Endothelial cell (in vitro differentiated cells): ENCODE results near the gene SCO1. TPM values are rescaled to one million over a fixed set of nuclear protein-coding genes. Genes with fewer than 3 reads are reported as not detected.
"Not testable (repeated sequence)": the region's sequence is repeated elsewhere in the genome, so short reads cannot be mapped to it uniquely, and the experiment has no call there.

Experiments
- DNase-seq: peaks from one replicate; pipeline ENCODE4 v3.0.0; 2021; ENCODE audit warnings: low spot score
- H3K27ac Mint-ChIP-seq: one replicate; pipeline ENCODE4 v1.8.0; 2021; ENCODE audit warnings: mixed read lengths, inconsistent platforms; ENCODE audit not compliant: unreplicated experiment
- H3K27me3 Mint-ChIP-seq: one replicate; pipeline ENCODE4 v1.8.0; 2021; ENCODE audit warnings: mild to moderate bottlenecking, moderate library complexity, mixed read lengths, inconsistent platforms; ENCODE audit not compliant: unreplicated experiment
- H3K36me3 Mint-ChIP-seq: one replicate; pipeline ENCODE4 v1.8.0; 2021; ENCODE audit warnings: mild to moderate bottlenecking, low read depth, mixed read lengths, inconsistent platforms; ENCODE audit not compliant: unreplicated experiment
- H3K4me1 Mint-ChIP-seq: one replicate; pipeline ENCODE4 v1.8.0; 2021; ENCODE audit warnings: mild to moderate bottlenecking, mixed read lengths, inconsistent platforms; ENCODE audit not compliant: unreplicated experiment
- H3K4me3 Mint-ChIP-seq: one replicate; pipeline ENCODE4 v1.8.0; 2021; ENCODE audit warnings: mild to moderate bottlenecking, mixed read lengths, inconsistent platforms; ENCODE audit not compliant: unreplicated experiment
- H3K9me3 Mint-ChIP-seq: one replicate; pipeline ENCODE4 v1.8.0; 2021; ENCODE audit warnings: mixed read lengths, inconsistent platforms; ENCODE audit not compliant: unreplicated experiment
- total RNA-seq: library from RNA; stranded (reverse); fragmentation: NEBNext Ultra II Directional; extraction: Animal tissue kit (Norgen Biotek cat#: 25700); gene quantifications from one replicate; pipeline ENCODE4 v1.2.1, GENCODE V29; 2021; ENCODE audit not compliant: unreplicated experiment
- TF ChIP-seq, protein P1 (sequence below): fragments of 200-600 bp; sonication (generic); IDR thresholded peaks from one replicate; pipeline ENCODE4 v1.5.0; 2021; ENCODE audit warnings: antibody characterized with exemption; ENCODE audit not compliant: unreplicated experiment

Gene SCO1
- total RNA-seq, 1 donor from 2014 or later: 24.0 TPM

DNA sequence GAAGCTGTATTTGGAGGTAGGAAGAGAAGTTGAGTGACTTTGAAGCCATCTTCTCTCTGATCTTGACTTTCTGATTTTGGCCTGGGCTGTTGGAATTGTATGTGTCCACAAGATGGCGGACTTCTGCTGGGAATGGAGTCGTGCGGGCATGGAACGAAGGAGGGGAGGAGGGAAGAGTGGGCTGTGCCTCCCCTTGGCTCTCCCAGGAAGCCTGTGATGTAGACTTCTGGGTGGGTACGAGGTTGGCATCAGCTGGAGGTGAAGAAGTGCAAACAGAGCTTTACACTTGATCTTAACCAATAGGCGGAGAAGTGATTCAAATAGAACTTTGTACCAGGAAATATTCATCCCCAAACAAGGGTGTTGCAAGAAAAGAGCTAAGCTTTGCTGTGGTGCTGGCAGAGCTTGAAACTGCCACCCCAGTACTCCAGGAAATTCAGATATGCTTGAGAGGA lies 39.9 kb upstream of the SCO1 start:
- H3K27me3 Mint-ChIP-seq: no peaks in the 10 kb centered on the region

DNA sequence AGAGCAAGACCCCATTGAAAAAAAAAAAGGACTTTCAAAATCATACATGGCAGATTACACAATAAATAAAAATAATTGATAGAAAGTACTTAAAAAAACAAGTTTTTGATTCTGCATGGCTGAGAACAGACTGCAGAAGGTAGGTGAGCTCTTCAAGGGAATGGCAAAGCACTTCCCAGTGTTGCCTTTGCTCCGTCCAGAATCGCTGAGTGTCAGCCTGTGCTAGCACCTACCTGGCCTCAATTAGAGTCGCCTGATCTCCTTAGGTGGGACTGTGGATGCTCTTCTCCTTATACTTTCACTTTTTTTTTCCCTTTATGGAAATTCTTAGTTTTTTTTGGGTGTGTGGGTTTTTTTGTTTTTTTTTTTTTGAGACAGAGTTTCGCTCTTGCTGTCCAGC lies 38.5 kb upstream of the SCO1 start:
- Mint-ChIP-seq H3K9me3 (no peaks in the 10 kb centered on the region), H3K4me1 (no peaks in the 10 kb centered on the region), H3K27me3 (no peaks in the 10 kb centered on the region), H3K4me3 (no peak overlapping the region), H3K36me3 (no peaks in the 10 kb centered on the region), H3K27ac (no peak overlapping the region)
- TF ChIP-seq, protein P1, sequence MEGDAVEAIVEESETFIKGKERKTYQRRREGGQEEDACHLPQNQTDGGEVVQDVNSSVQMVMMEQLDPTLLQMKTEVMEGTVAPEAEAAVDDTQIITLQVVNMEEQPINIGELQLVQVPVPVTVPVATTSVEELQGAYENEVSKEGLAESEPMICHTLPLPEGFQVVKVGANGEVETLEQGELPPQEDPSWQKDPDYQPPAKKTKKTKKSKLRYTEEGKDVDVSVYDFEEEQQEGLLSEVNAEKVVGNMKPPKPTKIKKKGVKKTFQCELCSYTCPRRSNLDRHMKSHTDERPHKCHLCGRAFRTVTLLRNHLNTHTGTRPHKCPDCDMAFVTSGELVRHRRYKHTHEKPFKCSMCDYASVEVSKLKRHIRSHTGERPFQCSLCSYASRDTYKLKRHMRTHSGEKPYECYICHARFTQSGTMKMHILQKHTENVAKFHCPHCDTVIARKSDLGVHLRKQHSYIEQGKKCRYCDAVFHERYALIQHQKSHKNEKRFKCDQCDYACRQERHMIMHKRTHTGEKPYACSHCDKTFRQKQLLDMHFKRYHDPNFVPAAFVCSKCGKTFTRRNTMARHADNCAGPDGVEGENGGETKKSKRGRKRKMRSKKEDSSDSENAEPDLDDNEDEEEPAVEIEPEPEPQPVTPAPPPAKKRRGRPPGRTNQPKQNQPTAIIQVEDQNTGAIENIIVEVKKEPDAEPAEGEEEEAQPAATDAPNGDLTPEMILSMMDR: no peak
- no peak for DNase-seq

More for the DNA sequence above, 39.9 kb upstream of the SCO1 start:
- no peak overlapping the region for H3K27ac Mint-ChIP-seq
- H3K4me3 Mint-ChIP-seq: no peak overlapping the region
- H3K4me1 Mint-ChIP-seq: no peaks in the 10 kb centered on the region
- H3K36me3 Mint-ChIP-seq: no peaks in the 10 kb centered on the region
- TF ChIP-seq, protein P1: peak; percentile 68
- DNase-seq: peak; percentile 61
- H3K9me3 Mint-ChIP-seq: no peaks in the 10 kb centered on the region

DNA sequence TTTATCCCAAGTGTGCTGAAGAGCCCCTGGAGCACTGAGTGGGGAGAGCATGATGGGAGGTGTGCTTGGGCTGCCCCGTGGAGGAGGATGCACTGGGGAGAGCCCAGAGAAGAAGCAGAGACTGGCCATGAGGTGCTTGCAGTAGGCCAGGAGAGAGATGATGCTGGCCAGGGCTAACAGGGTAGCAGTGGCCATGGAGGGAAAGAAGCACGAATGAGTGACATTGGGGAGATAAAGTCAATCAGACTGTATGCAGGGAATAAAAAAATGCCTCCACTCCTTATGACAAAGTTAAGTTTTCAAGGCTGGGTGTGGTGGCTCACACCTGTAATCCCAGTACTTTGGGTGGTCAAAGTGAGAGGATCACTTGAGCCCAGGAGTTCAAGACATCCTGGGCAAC lies 37.9 kb upstream of the SCO1 start:
- TF ChIP-seq, protein P1: no peak
- H3K27me3 Mint-ChIP-seq: no peaks in the 10 kb centered on the region
- no peaks in the 10 kb centered on the region for H3K9me3 Mint-ChIP-seq
- H3K4me1 Mint-ChIP-seq: no peaks in the 10 kb centered on the region
- no peaks in the 10 kb centered on the region for H3K36me3 Mint-ChIP-seq
- no peak overlapping the region for H3K27ac Mint-ChIP-seq
- no peak for DNase-seq
- no peak overlapping the region for H3K4me3 Mint-ChIP-seq

DNA sequence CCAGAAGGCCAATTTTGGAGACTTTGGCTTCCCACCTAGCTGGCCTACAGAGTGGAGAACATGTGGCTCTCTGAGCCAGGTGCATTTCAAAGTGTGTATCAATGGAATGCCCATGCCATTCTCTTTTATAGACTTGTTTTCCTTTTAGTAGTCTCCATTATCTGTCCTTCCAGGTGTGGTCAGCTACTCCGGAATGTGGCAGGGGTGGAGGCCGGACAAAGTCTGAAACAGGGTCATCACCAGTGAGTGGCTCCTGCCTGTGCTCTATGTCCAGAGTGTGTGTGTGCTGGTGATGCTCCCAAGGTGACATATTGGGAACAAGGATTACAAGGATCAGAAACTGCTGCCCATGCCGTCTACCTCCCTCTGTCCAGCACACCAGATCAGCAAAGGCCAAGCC lies 36.3 kb upstream of the SCO1 start:
- Mint-ChIP-seq H3K9me3 (no peaks in the 10 kb centered on the region), H3K36me3 (no peaks in the 10 kb centered on the region), H3K27ac (no peak overlapping the region), H3K4me3 (no peak overlapping the region), H3K27me3 (no peaks in the 10 kb centered on the region), H3K4me1 (no peaks in the 10 kb centered on the region)
- no peak for DNase-seq
- TF ChIP-seq, protein P1: no peak

DNA sequence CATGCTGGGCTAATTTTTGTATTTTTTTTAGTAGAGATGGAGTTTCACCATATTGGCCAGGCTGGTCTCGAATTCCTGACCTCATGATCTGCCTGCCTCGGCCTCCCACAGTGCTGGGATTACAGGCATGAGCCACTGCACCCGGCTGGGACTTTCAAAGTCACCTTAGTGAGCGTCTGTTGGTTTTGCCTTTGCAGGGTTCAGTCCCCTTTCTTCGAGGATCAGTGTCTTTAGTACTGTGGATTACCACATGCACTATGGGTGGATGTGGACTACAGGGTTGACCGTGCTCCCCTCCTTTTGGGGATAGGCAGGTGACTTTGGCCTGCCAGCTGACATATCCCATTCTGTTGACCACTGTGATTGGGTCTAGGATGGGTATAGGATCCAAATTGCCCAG lies 34.8 kb upstream of the SCO1 start:
- not testable (repeated sequence) for H3K27me3 Mint-ChIP-seq, H3K4me3 Mint-ChIP-seq, H3K9me3 Mint-ChIP-seq, DNase-seq, H3K27ac Mint-ChIP-seq, H3K36me3 Mint-ChIP-seq, H3K4me1 Mint-ChIP-seq
